ENCODE results near the gene TACR2.
A peak's percentile ranks its signal among the peaks of the same experiment; 100 is the strongest.

Gene TACR2

DNA sequence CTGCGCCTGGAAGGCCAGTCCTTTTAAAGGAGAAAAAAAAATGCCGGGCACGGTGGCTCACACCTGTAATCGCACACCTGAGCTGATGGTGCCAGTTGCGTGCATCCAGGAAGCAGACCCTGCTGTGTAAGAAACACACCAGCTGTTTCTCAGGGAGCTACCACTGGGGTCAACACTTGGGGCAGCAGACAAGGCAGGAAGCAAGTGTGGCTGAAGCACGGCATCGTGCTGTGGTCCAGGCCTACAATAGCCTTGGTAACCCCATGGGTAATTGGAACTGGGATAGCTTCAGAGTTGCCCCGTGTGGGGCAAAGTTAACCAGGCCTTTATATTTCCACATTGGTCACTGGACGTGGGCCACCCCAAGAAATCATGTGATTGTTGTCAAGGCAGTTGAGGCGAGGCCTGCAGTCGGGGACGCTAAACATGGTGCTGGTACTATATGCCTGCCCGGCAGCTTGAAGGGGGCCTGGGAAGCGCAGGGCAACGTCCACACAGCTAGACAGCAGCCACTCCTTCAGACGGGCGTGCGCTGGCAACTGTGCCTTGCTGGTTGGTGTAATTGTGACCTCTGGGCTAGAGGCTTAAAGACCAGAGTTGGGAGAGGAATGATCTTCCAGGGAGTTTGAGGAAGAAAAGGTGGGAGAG is 2.5 kb upstream of the TACR2 start:
- DNase-seq (ENCODE audit: low read depth in 2 of 2): no peak

- DNase-seq (ENCODE audit: low read depth in 2 of 2): no peak
Measured at GRCh38 chr10:69418052-69418752, 1.5 kb upstream of the TACR2 start.

DNA sequence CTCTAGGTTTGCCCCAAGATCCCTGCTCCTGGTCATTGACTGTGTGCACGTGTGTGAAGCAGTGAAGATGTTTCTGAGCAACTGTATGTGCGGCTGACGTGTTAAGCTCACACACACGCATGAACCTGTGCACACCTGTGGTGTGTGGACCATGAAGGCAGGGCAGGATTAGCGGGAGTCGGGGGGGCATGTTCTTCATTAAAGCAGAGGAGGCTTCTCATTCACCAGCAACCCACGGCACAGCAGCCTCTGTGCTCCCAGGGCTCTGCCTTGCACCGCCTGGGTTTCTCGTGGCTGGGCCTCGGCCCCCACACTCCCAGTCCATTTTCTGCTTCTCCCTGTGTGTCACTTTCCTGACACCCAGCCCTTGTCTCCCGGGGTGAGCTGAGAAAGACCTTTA is 824 bp upstream of the TACR2 start:
- no peak for DNase-seq (ENCODE audit: low read depth in 2 of 2)

- DNase-seq (ENCODE audit: low read depth in 2 of 2): no peak
Measured at GRCh38 chr10:69415951-69416350, 767 bp downstream of the TACR2 start.

GRCh38 chr10:69415049-69415448 is 1.7 kb downstream of the TACR2 start:
- no peak for DNase-seq (ENCODE audit: low read depth in 2 of 2)

DNA sequence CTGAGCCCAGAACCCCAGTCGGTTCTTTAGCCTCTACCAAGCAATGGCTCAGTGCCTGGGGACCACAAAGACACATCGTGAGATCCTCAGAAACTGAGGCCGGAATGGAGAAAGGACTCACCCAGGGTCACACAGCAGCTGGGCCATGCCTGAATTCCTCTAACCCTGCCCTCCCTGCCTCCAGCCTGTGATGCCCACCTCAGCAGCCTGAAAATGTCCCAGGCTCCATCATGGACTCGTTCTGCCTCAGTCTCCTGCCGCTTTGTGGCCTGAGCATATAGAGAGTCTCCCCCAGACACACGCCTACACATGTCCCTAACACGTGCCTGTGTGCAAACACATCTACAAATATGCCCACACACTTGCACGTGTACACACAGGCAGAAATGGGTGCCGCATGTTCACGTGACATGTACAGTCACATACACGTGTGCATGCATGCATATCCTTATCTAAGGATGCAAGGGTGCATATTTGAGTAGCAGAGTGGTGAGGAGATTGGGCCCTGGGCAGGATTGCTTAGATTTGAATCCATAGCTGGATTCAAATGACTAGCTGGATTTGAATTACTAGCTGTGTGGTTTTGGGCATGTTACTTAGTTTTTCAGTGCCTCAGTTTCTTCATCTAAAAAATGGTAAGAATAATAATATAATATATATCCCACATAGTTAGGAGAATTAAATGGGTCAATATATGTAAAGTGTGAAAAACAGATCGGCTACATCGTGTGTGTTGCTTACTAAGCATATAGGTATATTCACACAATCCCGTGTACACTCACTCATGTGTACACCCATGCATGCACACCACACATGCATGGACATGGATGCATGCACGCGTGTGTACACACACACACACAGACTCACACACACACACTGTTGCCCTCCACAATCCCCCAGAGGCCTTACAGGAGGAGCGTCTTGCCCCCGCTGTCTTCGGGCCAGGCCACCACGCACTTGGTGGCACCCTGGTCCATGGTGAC is 2.4 kb downstream of the TACR2 start:
- DNase-seq (ENCODE audit: low read depth in 2 of 2): no peak

DNA sequence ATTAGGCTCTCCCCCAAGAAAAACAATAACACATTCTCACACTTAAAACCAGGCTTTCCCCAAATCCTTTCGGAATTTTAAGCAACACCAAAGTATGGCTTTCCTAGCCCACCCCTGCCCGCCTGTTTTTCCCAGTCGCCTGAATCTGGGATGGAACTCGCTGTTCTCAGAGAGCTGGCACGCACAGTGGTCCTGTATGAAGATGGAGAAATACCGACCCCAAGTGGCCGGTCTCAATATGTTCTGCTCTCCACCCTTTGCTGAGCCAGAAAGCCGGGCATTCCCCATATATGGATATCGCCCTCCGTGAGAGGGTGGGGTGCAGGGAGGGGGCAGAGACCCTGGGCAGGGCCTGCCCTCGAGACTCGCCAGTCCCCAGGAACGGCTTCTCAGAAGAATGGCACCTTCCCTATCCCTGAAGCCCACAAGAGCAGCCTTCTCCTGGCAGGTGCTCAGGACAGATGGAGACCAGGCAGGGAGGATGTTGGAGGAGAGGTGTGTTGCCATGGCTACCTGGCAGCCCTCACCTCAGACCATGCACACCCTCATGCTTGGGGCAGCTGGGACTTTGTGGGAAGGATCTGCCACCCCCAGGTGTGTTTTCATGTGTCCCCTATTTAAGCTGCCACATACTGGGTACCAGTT is 3.4 kb downstream of the TACR2 start:
- DNase-seq (ENCODE audit: low read depth in 2 of 2): peak in 1 of 2 donors; percentile 19

DNA sequence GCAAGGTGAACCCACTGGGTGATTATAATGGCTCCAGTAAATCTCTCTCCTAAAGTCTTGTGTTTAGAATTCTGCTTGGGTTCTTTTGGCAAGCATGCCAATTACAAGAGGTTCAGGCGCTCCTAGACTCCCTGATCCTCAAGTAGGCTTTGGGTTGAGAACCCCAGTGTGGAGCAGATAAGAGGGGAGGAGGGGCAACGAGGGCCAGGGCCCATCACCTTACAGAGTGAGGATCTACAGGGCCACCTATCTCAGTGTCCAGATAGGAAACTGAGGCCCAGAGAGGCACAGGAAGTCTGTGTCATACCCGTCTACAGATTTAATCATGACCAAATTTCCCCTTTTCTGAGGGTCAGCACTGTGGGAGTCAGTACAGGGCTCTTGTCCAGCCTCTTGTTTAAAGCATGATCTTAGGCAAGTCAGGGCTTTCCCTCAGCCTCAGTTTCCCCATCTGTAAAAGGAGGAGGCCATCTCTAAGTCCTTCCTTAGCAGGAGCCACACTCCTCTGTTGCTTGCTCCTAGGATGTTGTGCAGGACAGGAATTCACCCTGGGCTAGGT is 4.4 kb downstream of the TACR2 start:
- DNase-seq (ENCODE audit: low read depth in 2 of 2): no peak

GRCh38 chr10:69411476-69411875 is 5.2 kb downstream of the TACR2 start:
- no peak for DNase-seq (ENCODE audit: low read depth in 2 of 2)

DNA sequence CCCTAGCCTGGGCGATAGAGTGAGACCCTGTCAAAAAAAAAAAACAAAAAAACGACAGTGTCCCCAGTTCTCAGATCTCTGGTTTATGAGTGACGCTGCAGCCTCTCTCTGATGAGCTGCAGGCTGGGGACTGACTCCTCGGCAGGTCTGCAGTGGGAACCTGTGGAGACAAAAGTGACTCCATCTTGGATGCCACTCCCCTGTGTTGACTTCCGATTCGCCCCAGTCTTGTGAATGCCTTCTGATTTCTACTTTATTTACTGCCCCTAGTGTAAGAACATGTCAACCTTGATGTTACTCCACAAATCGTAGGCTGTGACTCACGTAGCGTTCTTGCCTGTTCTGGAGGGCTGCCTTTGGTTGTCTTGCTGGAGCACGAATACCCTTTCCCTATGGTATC is 6.2 kb downstream of the TACR2 start:
- no peak for DNase-seq (ENCODE audit: low read depth in 2 of 2)

DNA sequence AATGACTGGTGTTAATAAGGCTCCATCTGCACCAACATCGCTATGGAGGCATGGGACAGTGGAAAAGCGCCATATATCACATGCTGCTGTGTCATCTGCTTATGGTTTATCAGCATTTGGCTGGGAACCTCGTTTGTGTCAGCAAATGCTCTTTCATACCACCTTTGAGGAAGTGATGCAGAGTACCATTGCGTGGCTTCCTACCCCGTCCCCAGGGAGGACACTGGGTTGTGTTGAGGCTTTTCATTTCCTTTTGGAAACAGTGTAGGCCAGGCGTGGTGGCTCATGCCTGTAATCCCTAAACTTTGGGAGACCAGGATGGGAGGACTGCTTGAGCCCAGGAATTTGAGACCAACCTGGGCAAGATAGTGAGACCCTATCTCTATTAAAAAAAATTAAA is 6.8 kb downstream of the TACR2 start:
- no peak for DNase-seq (ENCODE audit: low read depth in 2 of 2)

DNA sequence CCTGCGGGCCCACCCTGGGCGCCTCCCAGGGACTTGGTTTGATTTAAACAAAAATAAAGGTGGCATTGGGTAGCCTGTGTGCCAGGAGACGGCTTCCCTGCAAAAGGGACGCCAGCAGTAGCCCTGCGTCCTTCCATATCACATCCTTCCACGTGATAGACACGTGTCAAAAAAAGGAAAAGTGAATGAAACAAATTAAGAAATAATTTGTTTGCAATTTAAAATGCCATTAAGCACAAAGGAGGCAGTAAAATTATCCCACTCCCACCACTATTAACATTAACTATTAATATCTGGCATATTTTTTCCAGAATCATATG is 7.6 kb downstream of the TACR2 start:
- DNase-seq (ENCODE audit: low read depth in 2 of 2): no peak

DNA sequence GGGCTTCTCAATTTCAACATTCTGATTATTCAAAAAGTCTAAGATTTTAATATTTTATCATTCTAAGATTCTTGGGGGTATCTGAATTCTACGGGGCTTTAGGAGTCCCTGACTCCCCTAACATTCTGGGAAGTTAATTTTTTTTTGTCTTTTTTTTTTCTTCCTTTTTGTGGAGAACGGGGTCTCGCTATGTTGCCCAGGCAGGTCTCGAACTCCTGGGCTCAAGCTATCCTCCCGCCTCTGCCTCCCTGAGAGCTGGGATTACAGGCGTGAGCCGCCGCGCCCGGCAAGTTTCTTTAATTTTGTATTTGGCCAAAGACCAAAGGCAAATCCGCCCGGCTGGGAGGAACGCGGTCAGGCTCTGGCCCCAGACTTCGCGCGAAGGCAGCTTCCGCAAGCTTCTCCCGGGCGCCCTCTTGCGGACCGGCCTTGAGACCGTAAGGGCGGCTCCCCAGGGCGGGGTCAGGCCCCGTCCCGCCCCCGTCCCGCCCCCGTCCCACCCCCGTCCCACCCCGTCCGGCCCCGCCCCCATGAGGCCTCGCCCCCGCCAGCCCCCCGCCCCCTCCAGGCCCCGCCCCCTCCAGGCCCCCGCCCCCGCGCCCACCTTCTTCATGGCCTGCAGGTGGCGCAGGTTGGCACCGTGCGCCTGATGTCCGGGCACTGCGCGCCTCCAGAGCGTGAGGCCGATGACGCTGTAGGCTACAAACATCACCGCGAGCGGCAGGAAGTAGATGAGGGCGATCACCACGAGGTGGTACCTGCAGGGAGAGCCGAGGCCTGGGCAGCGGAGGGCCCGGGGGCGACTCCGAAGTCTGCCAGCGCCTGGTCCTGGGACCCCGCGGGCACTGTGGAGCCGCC is 8.2 kb downstream of the TACR2 start:
- peak; percentile 82 to 91 for DNase-seq (ENCODE audit: low read depth in 2 of 2)

GRCh38 chr10:69407621-69408301 is 9.0 kb downstream of the TACR2 start:
- no peak for DNase-seq (ENCODE audit: low read depth in 2 of 2)

DNA sequence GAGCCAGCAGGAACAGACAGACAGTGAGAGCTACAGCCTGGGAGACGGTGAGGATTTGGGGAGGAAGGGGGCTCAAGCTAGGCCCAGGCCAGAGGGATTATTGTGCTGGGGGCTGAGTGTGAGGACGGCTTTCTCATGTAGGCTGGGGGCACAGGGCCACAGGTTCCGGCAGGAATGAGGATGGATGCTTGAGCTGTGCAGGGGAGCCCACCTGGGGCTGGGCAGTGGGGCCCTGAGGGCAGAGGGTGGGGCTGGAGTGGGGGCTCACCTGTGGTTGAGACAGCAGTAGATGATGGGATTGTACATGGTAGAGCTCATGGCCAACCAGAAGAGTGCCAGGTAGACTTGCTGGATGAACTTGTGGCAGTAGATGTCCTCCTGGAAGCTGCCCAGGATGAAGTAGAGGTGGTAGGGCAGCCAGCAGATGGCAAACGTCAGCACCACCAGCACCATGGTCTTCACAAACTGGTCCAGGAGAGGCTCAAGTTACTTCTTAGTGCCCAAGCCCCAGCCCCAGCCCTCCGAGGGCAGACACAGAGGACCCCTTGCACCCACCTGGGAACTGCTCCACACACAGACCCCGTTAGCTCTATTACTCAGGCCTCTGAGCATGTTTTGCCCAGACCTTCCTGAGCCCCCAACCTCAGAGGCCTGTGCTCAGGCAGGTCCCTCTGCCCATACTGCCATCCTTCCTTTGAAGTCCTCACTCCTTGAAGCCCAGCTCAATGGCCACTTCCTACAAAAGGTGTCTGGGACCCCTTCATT is 9.7 kb downstream of the TACR2 start:
- no peak for DNase-seq (ENCODE audit: low read depth in 2 of 2)

DNA sequence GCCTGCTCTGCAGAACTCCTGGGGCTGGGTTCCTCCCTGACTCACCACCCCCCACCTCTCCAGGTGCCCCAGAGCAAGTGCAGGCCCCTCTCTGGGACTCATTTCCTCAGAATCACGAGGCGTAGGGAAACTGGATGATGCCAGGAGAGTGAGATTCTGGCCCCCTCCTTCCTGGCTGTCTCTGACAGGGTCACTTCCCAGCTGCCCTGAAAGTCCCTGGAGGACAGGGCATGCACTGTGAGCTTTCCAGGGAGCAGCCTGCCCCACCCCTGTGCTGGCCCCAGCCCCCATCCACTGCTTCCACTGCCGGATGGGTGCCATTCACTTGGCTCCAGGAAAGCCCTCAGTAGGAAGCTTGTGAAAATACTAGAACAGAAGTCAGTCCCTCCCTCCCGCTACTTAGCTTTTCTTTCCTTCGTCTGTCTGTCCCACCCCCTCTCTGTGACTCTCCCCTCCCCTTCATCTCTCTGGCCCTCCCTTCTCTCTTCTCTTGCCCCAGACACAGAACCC is 10.4 kb downstream of the TACR2 start:
- no peak for DNase-seq (ENCODE audit: low read depth in 2 of 2)

GRCh38 chr10:69405221-69405620 is 11.5 kb downstream of the TACR2 start:
- DNase-seq (ENCODE audit: low read depth in 2 of 2): no peak

DNA sequence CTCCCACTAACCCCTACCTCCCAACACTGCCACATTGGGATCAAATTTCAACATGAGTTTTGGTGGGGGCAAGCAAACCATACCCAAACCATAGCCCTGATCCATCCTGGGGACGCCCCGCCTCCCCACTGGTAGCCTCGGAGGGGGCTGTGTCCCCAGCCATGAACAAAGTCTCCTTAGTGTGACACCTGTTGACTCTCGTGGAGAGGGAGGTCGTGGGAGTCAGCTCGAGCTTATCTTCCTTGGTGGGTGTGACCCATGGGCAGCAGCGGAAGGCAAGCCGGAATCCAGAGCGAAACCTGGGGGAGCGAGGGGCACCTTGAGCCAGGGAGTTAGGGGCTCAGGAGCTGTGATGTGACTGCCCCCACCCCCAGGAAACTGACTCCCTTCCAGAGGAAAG is 11.9 kb downstream of the TACR2 start:
- no peak for DNase-seq (ENCODE audit: low read depth in 2 of 2)

DNA sequence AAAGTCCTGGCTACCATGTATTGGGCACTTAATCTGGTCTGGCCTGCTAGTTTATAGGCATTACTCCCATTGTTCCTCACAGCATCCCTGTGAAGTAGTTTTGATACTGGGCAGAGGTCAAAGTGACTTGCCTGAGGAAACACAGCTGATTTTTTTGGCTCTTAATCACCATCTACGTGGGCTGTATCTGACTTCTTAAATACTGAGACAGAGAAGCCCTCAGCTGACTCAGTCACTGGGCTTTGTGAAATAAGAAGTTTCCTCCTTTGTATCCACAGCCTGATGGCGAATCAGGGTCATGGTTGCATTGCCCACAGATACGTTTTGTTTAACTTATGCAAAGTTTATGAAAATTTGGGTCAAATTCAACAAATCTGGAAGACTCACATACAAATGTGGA is 13.2 kb downstream of the TACR2 start:
- no peak for DNase-seq (ENCODE audit: low read depth in 2 of 2)

Data from stimulated activated CD8-positive, alpha-beta memory T cell treated with anti-CD3 and anti-CD28 coated beads, Interleukin-2, amount 100 ng/mL, for 48 hours (primary cell).